ENCODE measurements around the gene PRKACA.

DNA sequence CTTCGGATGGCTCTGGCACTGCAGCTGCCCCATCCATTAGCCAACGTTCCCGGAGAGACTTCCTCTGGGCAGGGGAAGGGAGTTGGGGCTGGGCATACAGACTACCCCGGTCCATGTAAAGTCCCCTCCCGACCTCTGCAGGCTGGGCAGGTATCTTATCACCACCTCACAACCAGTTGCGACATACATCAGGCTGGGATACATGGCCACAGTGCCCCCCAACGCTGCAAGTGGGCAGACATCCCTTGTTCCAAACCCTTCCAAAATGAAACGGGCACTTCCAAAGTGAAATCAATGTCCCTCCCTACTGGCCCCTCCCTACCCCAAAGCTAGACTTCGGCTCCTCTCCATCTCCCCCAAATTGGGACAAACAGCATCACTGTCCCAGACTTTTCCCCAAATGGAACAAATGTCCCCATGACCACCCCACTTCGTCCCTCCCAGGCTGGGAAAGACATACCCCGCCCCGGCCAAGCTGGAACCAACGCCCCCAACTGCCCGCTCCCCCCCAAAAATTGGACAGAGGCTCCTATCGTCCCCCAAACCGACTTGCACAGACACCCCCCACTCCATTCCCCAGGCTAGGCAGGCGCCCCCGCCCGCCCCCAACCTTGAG, 60.7 kb downstream of the PRKACA start:
- no peak for TF ChIP-seq POLR2A (IDR thresholded peaks at IDR 0.05)
- TF ChIP-seq, protein P1, sequence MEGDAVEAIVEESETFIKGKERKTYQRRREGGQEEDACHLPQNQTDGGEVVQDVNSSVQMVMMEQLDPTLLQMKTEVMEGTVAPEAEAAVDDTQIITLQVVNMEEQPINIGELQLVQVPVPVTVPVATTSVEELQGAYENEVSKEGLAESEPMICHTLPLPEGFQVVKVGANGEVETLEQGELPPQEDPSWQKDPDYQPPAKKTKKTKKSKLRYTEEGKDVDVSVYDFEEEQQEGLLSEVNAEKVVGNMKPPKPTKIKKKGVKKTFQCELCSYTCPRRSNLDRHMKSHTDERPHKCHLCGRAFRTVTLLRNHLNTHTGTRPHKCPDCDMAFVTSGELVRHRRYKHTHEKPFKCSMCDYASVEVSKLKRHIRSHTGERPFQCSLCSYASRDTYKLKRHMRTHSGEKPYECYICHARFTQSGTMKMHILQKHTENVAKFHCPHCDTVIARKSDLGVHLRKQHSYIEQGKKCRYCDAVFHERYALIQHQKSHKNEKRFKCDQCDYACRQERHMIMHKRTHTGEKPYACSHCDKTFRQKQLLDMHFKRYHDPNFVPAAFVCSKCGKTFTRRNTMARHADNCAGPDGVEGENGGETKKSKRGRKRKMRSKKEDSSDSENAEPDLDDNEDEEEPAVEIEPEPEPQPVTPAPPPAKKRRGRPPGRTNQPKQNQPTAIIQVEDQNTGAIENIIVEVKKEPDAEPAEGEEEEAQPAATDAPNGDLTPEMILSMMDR (IDR thresholded peaks at IDR 0.05): no peak
- TF ChIP-seq EP300 (IDR thresholded peaks at IDR 0.05): no peak
- no peak for TF ChIP-seq POLR2AphosphoS5 (IDR thresholded peaks at IDR 0.05)
